CD4-positive, alpha-beta T cell treated with Interleukin-15 for 4 hours (primary cell): ENCODE measurements around the gene ZSCAN21.

Experiments
- DNase-seq: peaks from one replicate; pipeline ENCODE4 v3.0.0-alpha.2; 2020; ENCODE audit warnings: low spot score

Gene ZSCAN21

DNA sequence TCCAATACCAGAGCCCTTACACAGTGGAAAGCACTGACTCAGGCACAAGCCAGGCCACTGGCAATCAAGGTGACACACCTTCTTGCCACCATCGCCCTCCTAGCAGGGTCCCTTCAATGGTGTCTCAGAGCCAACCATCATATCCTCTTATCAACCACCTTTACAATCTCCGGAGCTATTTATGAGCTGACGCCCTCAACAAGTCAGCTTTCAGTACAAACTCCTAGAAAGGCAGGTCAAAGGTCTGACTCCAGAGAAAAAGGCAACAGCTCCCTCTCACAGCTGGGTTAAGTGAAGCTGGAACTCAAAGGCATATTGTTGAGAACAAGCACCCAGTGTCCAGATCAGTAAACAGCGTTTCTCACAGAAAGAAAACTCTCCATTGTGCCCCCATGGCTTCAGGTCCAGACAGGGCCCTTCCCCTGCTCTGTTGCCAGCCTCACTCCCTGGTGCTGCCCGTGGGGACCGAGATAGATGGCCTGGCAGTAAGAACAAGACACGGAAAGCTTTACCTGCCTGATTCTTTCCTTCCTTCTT lies 29.5 kb downstream of the ZSCAN21 start:
- no peak for DNase-seq

- DNase-seq = no peak
Measured at GRCh38 chr7:100080907-100081534, 31.4 kb downstream of the ZSCAN21 start.

GRCh38 chr7:100081535-100082102 lies 32.0 kb downstream of the ZSCAN21 start, which contains the start of gene ZNF3:
Gene ZNF3, minus strand, starts transcription at chr7:100081723. Its CDS starts 4,366 bp downstream, at chr7:100077357.
- peak; percentile 99 for DNase-seq

DNA sequence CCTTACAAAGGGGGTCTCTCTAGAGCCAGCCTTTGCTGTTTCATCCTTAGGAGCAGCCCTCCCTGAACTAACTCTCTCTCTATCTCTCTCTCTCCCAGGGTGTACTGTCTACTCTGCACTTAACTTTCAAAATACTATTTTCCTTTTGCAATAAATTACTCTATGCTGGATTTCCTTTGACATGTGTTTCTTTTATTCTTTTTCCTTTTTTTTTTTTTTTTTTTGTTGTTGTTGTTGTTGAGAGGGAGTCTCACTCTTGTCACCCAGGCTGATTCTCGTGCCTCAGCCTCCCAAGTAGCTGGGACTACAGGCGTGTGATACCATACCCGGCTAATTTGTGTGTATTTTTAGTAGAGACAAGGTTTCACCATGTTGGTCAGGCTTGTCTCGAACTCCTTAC lies 33.4 kb downstream of the ZSCAN21 start:
- DNase-seq = no peak

DNA sequence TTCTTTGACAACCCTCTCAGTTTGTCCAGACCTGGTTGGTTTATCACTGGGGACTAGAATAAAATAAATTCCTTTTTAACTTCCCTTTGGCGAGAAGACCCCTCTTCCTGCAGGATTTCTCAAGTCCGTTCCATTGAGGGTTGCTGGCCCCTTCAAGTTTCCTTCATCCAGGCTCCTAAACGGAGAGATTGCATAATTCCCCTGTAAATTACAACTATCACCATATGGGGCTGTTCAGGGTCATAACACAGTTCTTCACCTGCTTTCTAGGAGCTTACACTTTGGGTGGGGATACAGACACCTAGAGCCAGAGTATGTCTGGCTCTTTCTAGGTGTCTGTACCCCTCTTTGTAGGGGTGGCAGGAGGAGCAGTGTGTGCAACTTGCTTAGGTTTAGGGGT lies 35.9 kb downstream of the ZSCAN21 start:
- no peak for DNase-seq

- no peak for DNase-seq
Measured at GRCh38 chr7:100087055-100087750, 37.6 kb downstream of the ZSCAN21 start.

DNA sequence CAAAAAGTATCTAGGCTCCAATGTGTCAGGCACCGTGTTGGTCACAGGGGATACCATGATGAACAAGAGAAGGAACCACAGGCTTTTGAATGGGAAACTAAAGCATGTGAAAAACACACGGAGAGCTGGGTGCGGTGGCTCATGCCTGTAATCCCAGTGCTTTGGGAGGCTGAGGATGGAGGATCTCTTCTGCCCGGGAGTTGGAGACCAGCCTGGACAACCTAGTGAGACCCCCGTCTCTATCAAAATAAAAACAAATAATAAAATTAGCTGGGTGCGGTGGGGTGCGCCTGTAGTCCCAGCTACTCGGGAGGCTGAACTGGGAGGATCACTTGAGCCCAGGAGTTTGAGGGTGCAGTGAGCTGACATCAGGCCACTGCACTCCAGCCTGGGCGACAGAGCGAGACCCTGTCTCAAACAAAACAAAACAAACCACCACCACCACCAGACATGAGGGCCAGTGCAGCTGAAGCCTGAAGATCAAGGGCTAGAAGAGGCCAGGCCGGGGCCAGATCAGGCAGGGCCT lies 38.6 kb downstream of the ZSCAN21 start:
- DNase-seq = no peak

DNA sequence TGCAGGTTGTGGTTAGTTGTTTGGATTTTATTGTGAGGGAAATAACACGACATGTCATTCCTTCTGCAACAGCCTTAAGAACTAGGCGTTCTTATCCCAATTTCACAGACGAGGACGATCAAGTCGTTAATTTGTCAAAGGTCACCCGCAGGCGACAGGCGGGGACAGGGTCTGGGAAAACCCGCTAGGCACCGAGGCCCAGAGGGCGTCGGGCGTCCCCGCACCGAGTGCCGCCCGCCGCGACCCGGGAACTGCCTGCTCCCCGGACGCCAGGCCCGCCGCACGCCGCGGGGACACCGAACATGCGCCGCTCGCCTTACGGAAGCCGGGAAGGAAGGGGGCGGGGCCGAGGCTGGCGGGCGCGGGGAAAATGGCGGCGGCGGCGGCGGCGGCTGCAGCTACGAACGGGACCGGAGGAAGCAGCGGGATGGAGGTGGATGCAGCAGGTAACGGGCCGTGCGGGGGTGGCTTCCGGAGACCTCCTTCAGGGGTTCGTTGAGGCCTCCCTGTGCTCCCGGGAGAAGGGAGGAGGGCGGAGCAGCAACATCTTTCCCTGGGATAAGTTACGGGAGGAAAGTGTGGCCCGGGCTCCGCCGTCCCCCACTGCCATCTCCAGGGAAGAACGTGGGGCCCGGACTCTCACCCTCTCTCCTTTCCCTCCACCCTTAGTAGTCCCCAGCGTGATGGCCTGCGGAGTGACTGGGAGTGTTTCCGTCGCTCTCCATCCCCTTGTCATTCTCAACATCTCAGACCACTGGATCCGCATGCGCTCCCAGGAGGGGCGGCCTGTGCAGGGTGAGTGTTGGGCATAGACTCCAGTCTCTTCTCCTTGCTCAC lies 39.3 kb downstream of the ZSCAN21 start, which contains the start of gene COPS6:
COPS6 (plus strand) TSS at position 349 of the 837 bp plus-strand sequence; CDS start at position 371, 22 bp downstream.
- DNase-seq = peak; percentile 84

- no peak for DNase-seq
Measured at GRCh38 chr7:100089458-100090196, 40.1 kb downstream of the ZSCAN21 start.

DNA sequence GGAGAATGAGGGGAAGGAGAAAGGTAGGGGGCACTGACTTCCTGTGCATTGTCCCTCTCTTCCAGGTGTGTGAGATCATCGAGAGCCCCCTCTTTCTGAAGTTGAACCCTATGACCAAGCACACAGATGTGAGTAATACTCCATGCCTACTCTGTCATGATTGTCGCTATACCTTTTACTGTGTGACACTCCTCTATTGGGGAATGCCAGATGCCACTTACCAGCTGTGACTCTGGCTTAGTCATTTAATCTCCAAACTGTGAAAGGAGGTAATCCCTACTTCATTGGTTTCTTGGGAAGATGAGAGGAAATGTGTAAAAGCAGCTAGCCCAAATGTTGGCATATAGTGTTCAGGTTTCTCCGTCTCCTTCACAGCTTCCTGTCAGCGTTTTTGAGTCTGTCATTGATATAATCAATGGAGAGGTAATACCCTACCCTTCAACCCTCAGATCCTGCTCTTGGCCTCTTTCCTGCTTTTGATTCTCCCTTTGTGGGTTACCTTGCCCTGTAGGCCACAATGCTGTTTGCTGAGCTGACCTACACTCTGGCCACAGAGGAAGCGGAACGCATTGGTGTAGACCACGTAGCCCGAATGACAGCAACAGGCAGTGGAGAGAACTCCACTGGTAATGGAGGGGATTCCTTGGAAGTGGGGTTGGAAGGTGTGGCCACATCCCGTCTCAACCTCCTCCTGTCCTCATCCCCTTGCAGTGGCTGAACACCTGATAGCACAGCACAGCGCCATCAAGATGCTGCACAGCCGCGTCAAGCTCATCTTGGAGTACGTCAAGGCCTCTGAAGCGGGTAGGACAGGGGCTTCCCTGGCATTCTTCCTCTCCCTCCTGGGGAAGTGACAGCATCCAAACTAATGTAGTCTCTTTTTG lies 41.2 kb downstream of the ZSCAN21 start:
- DNase-seq = no peak

GRCh38 chr7:100091411-100092181 lies 42.0 kb downstream of the ZSCAN21 start:
- no peak for DNase-seq

- DNase-seq = no peak
Measured at GRCh38 chr7:100093054-100093453, 43.5 kb downstream of the ZSCAN21 start.

- DNase-seq = no peak
Measured at GRCh38 chr7:100093498-100093897, 43.9 kb downstream of the ZSCAN21 start.

DNA sequence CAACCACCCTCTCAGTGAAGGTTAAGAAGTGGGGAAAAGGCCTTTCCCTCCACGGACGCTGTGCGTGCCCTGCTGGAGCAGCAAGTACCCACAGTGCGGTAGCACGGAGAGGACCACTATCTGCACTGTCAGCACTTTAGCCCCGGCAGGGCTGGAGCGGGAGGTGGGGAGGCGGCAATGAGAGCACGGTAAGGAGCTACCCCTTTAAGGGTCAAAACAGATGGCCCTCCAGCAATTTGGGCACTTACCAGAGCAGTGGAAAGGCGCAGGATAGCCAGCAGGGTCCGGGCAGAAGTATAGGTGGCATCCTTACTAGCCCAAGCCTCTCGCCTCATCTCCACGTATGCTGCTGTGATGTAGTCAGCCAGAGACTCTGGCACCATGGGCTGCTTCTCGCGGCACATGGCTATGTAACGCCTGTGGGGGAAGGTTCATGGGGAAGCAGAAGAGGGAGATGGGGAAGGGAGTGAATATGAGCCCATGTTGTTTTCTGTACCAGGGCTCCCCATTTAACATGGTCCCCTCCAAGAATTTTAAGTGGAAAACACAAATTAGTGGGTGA lies 44.4 kb downstream of the ZSCAN21 start:
- no peak for DNase-seq

DNA sequence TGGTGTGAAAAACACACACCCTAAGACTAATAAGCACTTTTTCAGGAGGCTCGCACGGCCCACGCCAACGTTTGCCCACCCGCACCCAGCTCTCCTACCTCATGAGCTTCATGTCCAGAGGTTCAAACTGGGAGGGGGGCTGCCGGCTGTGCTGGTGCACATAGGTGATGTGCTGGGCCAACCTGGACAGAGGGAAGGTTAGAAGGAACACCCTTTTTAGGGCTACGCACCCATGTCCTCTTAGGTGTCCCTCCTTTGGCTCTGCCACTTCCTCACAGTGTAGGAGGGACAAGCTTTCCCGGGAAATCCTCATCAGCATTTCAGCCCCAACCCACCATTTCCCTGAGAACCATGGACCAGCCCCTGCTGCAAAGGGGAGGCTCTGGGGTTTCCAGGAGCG lies 45.7 kb downstream of the ZSCAN21 start:
- DNase-seq = no peak

- DNase-seq = no peak
Measured at GRCh38 chr7:100095704-100096103, 46.1 kb downstream of the ZSCAN21 start.

DNA sequence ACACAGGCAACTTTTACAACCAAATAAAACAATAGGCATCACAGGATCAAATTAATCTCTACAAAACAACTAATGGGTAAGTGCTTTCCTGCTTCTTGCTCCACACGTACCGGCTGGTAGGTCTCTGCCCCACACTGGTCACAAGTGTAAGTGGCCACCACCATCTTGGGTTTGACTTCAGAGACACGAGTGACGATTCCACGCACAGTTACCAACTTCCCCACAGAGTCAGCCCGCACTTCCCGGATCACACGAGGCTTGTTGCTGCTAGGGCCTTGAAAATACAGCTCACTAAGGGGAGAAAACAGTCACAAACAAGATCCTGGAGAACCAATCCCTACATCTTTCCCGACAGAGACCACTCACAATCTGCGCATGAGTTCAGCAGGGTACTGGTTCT lies 49.3 kb downstream of the ZSCAN21 start:
- DNase-seq = no peak

DNA sequence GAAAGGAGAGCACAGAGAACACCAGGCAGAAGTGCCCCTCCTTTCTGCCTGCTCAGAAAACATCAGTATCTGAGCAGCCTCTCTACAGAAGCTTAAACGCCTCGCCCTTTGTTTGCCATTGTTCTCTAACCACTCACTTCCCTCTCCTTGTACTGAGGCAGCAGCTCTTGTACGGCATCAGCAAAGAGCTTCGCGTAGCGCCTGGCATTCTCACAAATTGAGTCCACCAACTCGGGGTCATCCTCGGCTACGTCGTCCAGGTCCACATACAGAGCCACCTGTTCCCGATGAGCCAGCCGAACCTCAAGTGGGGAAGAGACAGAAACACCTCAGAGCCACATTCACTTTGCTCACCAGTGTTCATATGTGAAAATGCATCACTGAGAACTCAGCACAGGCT lies 49.9 kb downstream of the ZSCAN21 start:
- no peak for DNase-seq

GRCh38 chr7:100100420-100101015 lies 50.9 kb downstream of the ZSCAN21 start:
- DNase-seq = peak; percentile 84
